Hepatocyte (in vitro differentiated cells): ENCODE measurements around the gene DAB1. TPM values are rescaled to one million over a fixed set of nuclear protein-coding genes. Genes with fewer than 3 reads are reported as not detected.

ENCODE experiments used
- DNase-seq: peaks from one replicate; pipeline ENCODE4 v3.0.0-alpha.2; 2016; ENCODE audit warnings: low spot score
- H2AFZ ChIP-seq: fragments of 200-600 bp; sonication (generic); 2 replicates; pipeline ENCODE4 v1.6.0; 2016; ENCODE audit warnings: antibody characterized with exemption, mild to moderate bottlenecking
- H3K27ac ChIP-seq: fragments of 200-600 bp; sonication (generic); 2 replicates; pipeline ENCODE4 v1.5.1; 2016; ENCODE audit warnings: mild to moderate bottlenecking
- H3K27me3 ChIP-seq: fragments of 200-600 bp; sonication (generic); 2 replicates; pipeline ENCODE4 v1.6.1; 2016
- H3K36me3 ChIP-seq: fragments of 200-600 bp; sonication (generic); replicated peaks from 2 replicates; pipeline ENCODE4 v1.5.1; 2016; ENCODE audit warnings: low read depth; ENCODE audit not compliant: insufficient read depth
- H3K4me1 ChIP-seq: fragments of 200-600 bp; sonication (generic); 2 replicates; pipeline ENCODE4 v1.5.1; 2016; ENCODE audit warnings: mild to moderate bottlenecking, moderate library complexity; ENCODE audit not compliant: insufficient read depth
- H3K4me2 ChIP-seq: fragments of 200-600 bp; sonication (generic); 2 replicates; pipeline ENCODE4 v1.6.0; 2016
- H3K4me3 ChIP-seq: fragments of 200-600 bp; sonication (generic); 2 replicates; pipeline ENCODE4 v1.5.1; 2016; ENCODE audit warnings: mild to moderate bottlenecking
- H3K79me2 ChIP-seq: fragments of 200-600 bp; sonication (generic); 2 replicates; pipeline ENCODE4 v1.6.0; 2017; ENCODE audit warnings: mild to moderate bottlenecking
- H3K9me2 ChIP-seq: fragments of 200-600 bp; sonication (generic); replicated peaks from 2 replicates; pipeline ENCODE4 v1.6.0; 2017; ENCODE audit warnings: mild to moderate bottlenecking; ENCODE audit not compliant: insufficient read depth
- H3K9me3 ChIP-seq: fragments of 200-600 bp; sonication (generic); 2 replicates; pipeline ENCODE4 v1.5.1; 2016; ENCODE audit warnings: low read depth, mild to moderate bottlenecking
- H4K20me1 ChIP-seq: fragments of 200-600 bp; sonication (generic); 2 replicates; pipeline ENCODE4 v1.6.0; 2016; ENCODE audit warnings: mild to moderate bottlenecking; ENCODE audit not compliant: insufficient read depth, poor library complexity, severe bottlenecking
- CTCF ChIP-seq: fragments of 200-600 bp; sonication (generic); IDR thresholded peaks from 2 replicates; pipeline ENCODE4 v1.5.1; 2016; ENCODE audit warnings: antibody characterized with exemption, mild to moderate bottlenecking; ENCODE audit not compliant: poor library complexity
- EZH2 ChIP-seq: fragments of 200-600 bp; sonication (generic); IDR thresholded peaks from 2 replicates; pipeline ENCODE4 v1.6.1; 2016; ENCODE audit warnings: antibody characterized with exemption, mild to moderate bottlenecking, borderline replicate concordance
- EZH2phosphoT487 ChIP-seq: fragments of 200-600 bp; sonication (generic); IDR thresholded peaks from one replicate; pipeline ENCODE4 v1.6.1; 2018; ENCODE audit warnings: antibody characterized with exemption, mild to moderate bottlenecking, low read depth, moderate library complexity; ENCODE audit not compliant: unreplicated experiment, severe bottlenecking
- WGBS: methylation state at CpG from one replicate; pipeline ENCODE4 v1.1.6; 2016; ENCODE audit warnings: low lambda C conversion rate; ENCODE audit errors: missing lambda C conversion rate; 5-methylcytosine and 5-hydroxymethylcytosine counted together
- polyA plus RNA-seq: library from polyadenylated mRNA; unstranded; fragments of >200 nt; fragmentation: Nextera tagmentation; extraction: Ambion mirVana; gene quantifications from 2 replicates; pipeline ENCODE4 v1.2.1, GENCODE V29; 2016
- total RNA-seq: library from RNA; depleted of rRNA; stranded (reverse); fragments of >200 nt; gene quantifications from 2 replicates; pipeline ENCODE4 v1.2.3, GENCODE V29; 2014

Gene DAB1
- total and polyA plus RNA-seq, 2 experiments from 2014 or later: 19.5 to 37.6 TPM

GRCh38 chr1:57410508-57410907 is 13.4 kb downstream of the DAB1 start:
- H3K4me3 ChIP-seq: no peak overlapping the region
- no peak for DNase-seq
- peaks cover 26% of the 10 kb centered on the region for H3K4me1 ChIP-seq
- TF ChIP-seq EZH2phosphoT487: no peak
- TF ChIP-seq EZH2: no peak
- TF ChIP-seq CTCF: no peak
- H3K27me3 ChIP-seq: no peaks in the 10 kb centered on the region
- H4K20me1 ChIP-seq: no peaks in the 10 kb centered on the region
- no peak overlapping the region for H3K4me2 ChIP-seq
- WGBS: 55% methylated on average over 4 of the region's 4 CpGs
- H3K27ac ChIP-seq: peak overlapping the region; percentile 7
- no peaks in the 10 kb centered on the region for H3K9me2 ChIP-seq
- H3K9me3 ChIP-seq: peaks cover 3% of the 10 kb centered on the region
- no peaks in the 10 kb centered on the region for H3K36me3 ChIP-seq
- peaks cover 22% of the 10 kb centered on the region for H3K79me2 ChIP-seq
- H2AFZ ChIP-seq: no peak overlapping the region

- peak; percentile 45 for DNase-seq
- Histone ChIP-seq H3K4me1 (peaks cover 26% of the 10 kb centered on the region), H3K9me2 (no peaks in the 10 kb centered on the region), H3K36me3 (no peaks in the 10 kb centered on the region), H3K4me2 (peak overlapping the region; percentile 51), H3K27me3 (no peaks in the 10 kb centered on the region), H3K27ac (no peak overlapping the region), H3K4me3 (no peak overlapping the region), H4K20me1 (no peaks in the 10 kb centered on the region), H3K79me2 (peaks cover 19% of the 10 kb centered on the region), H2AFZ (no peak overlapping the region), H3K9me3 (no peaks in the 10 kb centered on the region)
- TF ChIP-seq EZH2phosphoT487 (no peak), CTCF (no peak), EZH2 (no peak)
- 25% methylated on average over 4 of the region's 4 CpGs for WGBS
These were observed 15.9 kb downstream of the DAB1 start for GRCh38 chr1:57407928-57408327.

GRCh38 chr1:57406428-57406970 is 17.4 kb downstream of the DAB1 start:
- H3K27ac ChIP-seq: no peak overlapping the region
- H3K4me2 ChIP-seq: no peak overlapping the region
- H3K4me1 ChIP-seq: peaks cover 20% of the 10 kb centered on the region
- H3K27me3 ChIP-seq: no peaks in the 10 kb centered on the region
- WGBS: 97% methylated on average over 2 of the region's 2 CpGs
- H3K9me2 ChIP-seq: no peaks in the 10 kb centered on the region
- no peaks in the 10 kb centered on the region for H3K36me3 ChIP-seq
- no peak for TF ChIP-seq EZH2
- no peak for TF ChIP-seq CTCF
- TF ChIP-seq EZH2phosphoT487: no peak
- no peak overlapping the region for H2AFZ ChIP-seq
- no peaks in the 10 kb centered on the region for H4K20me1 ChIP-seq
- no peaks in the 10 kb centered on the region for H3K9me3 ChIP-seq
- DNase-seq: no peak
- H3K79me2 ChIP-seq: peaks cover 19% of the 10 kb centered on the region
- H3K4me3 ChIP-seq: no peak overlapping the region
